ENCODE results near the gene SLC25A10. TPM values are rescaled to one million over a fixed set of nuclear protein-coding genes. Genes with fewer than 3 reads are reported as not detected.

SLC25A10 gene
- polyA plus RNA-seq, 1 donor from 2014 or later, result 8.7 TPM

GRCh38 chr17:81690549-81690948, 21.5 kb upstream of the SLC25A10 start:
- Histone ChIP-seq H3K27ac (ENCODE audit: low read length) (no peak overlapping the region), H3K27me3 (ENCODE audit: insufficient read depth, low read depth, low read length) (no peaks in the 10 kb centered on the region), H3F3A (ENCODE audit: insufficient read depth, low read length, poor library complexity, severe bottlenecking) (no peaks in the 10 kb centered on the region), H4K20me1 (ENCODE audit: insufficient read depth) (no peaks in the 10 kb centered on the region), H3K4me3 (ENCODE audit: low read length) (no peak overlapping the region), H3K9me2 (ENCODE audit: insufficient read depth, low read length) (no peaks in the 10 kb centered on the region), H3K79me2 (replicated peaks; ENCODE audit: insufficient read depth, low read length) (peaks cover 1% of the 10 kb centered on the region), H3K9ac (ENCODE audit: low read length) (no peak overlapping the region), H2AFZ (ENCODE audit: low read depth, low read length) (no peak overlapping the region), H3K36me3 (ENCODE audit: insufficient read depth, low read length) (no peaks in the 10 kb centered on the region), H3K9me3 (ENCODE audit: low read length) (no peaks in the 10 kb centered on the region), H3K4me2 (ENCODE audit: low read length) (no peak overlapping the region)
- TF ChIP-seq RAD21 (conservative IDR thresholded peaks at IDR 0.05) (no peak), REST (IDR thresholded peaks at IDR 0.05; ENCODE audit: borderline replicate concordance) (no peak), POLR2AphosphoS5 (IDR thresholded peaks at IDR 0.05) (no peak), TAF1 (IDR thresholded peaks at IDR 0.05; ENCODE audit: low read depth) (no peak), SMC3 (conservative IDR thresholded peaks at IDR 0.05; ENCODE audit: poor library complexity) (no peak), EZH2 (IDR thresholded peaks at IDR 0.05; ENCODE audit: borderline replicate concordance, insufficient read depth, low read length, poor library complexity, severe bottlenecking) (no peak), MXI1 (conservative IDR thresholded peaks at IDR 0.05; ENCODE audit: poor library complexity, severe bottlenecking) (no peak), CTCF (IDR thresholded peaks at IDR 0.05; ENCODE audit: poor library complexity, severe bottlenecking) (no peak), EP300 (conservative IDR thresholded peaks at IDR 0.05; ENCODE audit: poor library complexity, severe bottlenecking) (no peak)

GRCh38 chr17:81691196-81691595, 20.9 kb upstream of the SLC25A10 start:
- Histone ChIP-seq H3K4me2 (ENCODE audit: low read length) (no peak overlapping the region), H3K79me2 (replicated peaks; ENCODE audit: insufficient read depth, low read length) (no peaks in the 10 kb centered on the region), H3K9me2 (ENCODE audit: insufficient read depth, low read length) (no peaks in the 10 kb centered on the region), H3K9me3 (ENCODE audit: low read length) (no peaks in the 10 kb centered on the region), H3K9ac (ENCODE audit: low read length) (no peak overlapping the region), H2AFZ (ENCODE audit: low read depth, low read length) (no peak overlapping the region), H3K27me3 (ENCODE audit: insufficient read depth, low read depth, low read length) (no peaks in the 10 kb centered on the region), H3F3A (ENCODE audit: insufficient read depth, low read length, poor library complexity, severe bottlenecking) (no peaks in the 10 kb centered on the region), H3K27ac (ENCODE audit: low read length) (no peak overlapping the region), H3K4me3 (ENCODE audit: low read length) (no peak overlapping the region), H4K20me1 (ENCODE audit: insufficient read depth) (no peaks in the 10 kb centered on the region), H3K36me3 (ENCODE audit: insufficient read depth, low read length) (no peaks in the 10 kb centered on the region)
- TF ChIP-seq RAD21 (conservative IDR thresholded peaks at IDR 0.05), result no peak
- no peak for TF ChIP-seq POLR2AphosphoS5 (IDR thresholded peaks at IDR 0.05)
- TF ChIP-seq SMC3 (conservative IDR thresholded peaks at IDR 0.05; ENCODE audit: poor library complexity), result no peak
- no peak for TF ChIP-seq MXI1 (conservative IDR thresholded peaks at IDR 0.05; ENCODE audit: poor library complexity, severe bottlenecking)
- TF ChIP-seq EP300 (conservative IDR thresholded peaks at IDR 0.05; ENCODE audit: poor library complexity, severe bottlenecking), result no peak
- TF ChIP-seq TAF1 (IDR thresholded peaks at IDR 0.05; ENCODE audit: low read depth), result no peak
- no peak for TF ChIP-seq CTCF (IDR thresholded peaks at IDR 0.05; ENCODE audit: poor library complexity, severe bottlenecking)
- no peak for TF ChIP-seq EZH2 (IDR thresholded peaks at IDR 0.05; ENCODE audit: borderline replicate concordance, insufficient read depth, low read length, poor library complexity, severe bottlenecking)
- TF ChIP-seq REST (IDR thresholded peaks at IDR 0.05; ENCODE audit: borderline replicate concordance), result no peak

Measured in neural cell (in vitro differentiated cells).